ENCODE data around the gene COL2A1. TPM values are rescaled to one million over a fixed set of nuclear protein-coding genes. Genes with fewer than 3 reads are reported as not detected.

COL2A1 gene
- total RNA-seq, 1 experiment from 2014 or later, result 0.50 TPM

DNA sequence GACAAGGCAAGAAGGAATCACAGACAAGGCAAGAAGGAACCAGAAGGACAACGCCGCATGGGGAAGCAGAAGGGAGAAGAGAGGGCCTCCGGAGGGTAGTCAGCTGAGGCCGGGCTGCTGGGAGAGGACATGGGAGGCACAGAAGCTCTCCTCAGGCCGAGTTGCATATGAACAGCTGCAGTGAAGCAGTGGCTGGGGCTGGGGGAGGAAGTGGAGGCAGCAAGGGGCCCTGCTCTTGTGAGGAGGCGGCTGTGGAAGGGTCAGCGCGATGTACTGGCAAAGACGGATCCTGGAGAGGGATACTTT lies 62.8 kb downstream of the COL2A1 start:
- intact Hi-C loops (cut with micrococcal nuclease; ENCODE audit: unreplicated experiment), result no loop called here
- Mint-ChIP-seq H3K27ac (ENCODE audit: unreplicated experiment) (no peak overlapping the region), H3K9me3 (ENCODE audit: low read depth, unreplicated experiment) (no peaks in the 10 kb centered on the region), H3K27me3 (ENCODE audit: unreplicated experiment) (no peaks in the 10 kb centered on the region), H3K4me3 (ENCODE audit: low read depth, unreplicated experiment) (no peak overlapping the region), H3K36me3 (ENCODE audit: insufficient read depth, unreplicated experiment) (no peaks in the 10 kb centered on the region), H3K4me1 (ENCODE audit: low read depth, unreplicated experiment) (peaks cover 2% of the 10 kb centered on the region)
- BruUV-seq (replicated peaks), result no TSS peak
- DNase-seq, result no peak
- CTCF ChIA-PET, result no interaction called here
- TF ChIP-seq, protein P1, sequence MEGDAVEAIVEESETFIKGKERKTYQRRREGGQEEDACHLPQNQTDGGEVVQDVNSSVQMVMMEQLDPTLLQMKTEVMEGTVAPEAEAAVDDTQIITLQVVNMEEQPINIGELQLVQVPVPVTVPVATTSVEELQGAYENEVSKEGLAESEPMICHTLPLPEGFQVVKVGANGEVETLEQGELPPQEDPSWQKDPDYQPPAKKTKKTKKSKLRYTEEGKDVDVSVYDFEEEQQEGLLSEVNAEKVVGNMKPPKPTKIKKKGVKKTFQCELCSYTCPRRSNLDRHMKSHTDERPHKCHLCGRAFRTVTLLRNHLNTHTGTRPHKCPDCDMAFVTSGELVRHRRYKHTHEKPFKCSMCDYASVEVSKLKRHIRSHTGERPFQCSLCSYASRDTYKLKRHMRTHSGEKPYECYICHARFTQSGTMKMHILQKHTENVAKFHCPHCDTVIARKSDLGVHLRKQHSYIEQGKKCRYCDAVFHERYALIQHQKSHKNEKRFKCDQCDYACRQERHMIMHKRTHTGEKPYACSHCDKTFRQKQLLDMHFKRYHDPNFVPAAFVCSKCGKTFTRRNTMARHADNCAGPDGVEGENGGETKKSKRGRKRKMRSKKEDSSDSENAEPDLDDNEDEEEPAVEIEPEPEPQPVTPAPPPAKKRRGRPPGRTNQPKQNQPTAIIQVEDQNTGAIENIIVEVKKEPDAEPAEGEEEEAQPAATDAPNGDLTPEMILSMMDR (IDR thresholded peaks at IDR 0.05; ENCODE audit: unreplicated experiment), result no peak

DNA sequence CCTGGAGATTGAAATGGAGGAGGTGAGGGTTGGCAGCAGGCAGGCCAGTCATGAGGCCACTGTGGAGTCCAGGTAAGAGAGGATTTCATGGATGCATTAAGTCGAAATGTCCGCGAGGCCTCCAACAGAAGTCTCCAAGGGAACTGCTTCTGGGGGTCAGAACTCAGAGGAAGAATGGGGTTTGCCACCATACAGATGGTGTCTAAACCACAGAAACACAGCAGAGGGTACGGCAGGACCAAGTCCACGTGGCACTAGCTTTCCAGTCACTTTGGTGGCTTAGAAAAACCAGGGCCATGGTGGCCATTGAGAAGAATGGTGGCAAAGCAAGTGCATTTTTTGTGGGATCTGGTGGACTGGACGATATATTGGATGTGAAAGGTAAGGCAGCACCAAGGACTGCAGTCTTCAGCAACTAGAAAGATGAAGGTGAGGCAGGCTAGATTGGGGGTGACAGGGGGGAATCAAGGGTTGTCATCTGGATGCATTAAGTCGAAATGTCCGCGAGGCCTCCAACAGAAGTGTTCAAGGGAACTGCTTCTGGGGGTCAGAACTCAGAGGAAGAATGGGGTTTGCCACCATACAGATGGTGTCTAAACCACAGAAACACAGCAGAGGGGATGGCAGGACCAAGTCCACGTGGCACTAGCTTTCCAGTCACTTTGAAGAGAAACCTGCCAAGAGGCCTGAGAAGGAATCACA lies 63.4 kb downstream of the COL2A1 start:
- intact Hi-C loops (cut with micrococcal nuclease; ENCODE audit: unreplicated experiment), result no loop called here
- no peak for DNase-seq
- CTCF ChIA-PET, result no interaction called here
- no peaks in the 10 kb centered on the region for H3K36me3 Mint-ChIP-seq (ENCODE audit: insufficient read depth, unreplicated experiment)
- H3K27ac Mint-ChIP-seq (ENCODE audit: unreplicated experiment), result no peak overlapping the region
- H3K27me3 Mint-ChIP-seq (ENCODE audit: unreplicated experiment), result no peaks in the 10 kb centered on the region
- no peaks in the 10 kb centered on the region for H3K4me1 Mint-ChIP-seq (ENCODE audit: low read depth, unreplicated experiment)
- TF ChIP-seq, protein P1 (IDR thresholded peaks at IDR 0.05; ENCODE audit: unreplicated experiment), result no peak
- H3K9me3 Mint-ChIP-seq (ENCODE audit: low read depth, unreplicated experiment), result no peaks in the 10 kb centered on the region
- H3K4me3 Mint-ChIP-seq (ENCODE audit: low read depth, unreplicated experiment), result no peak overlapping the region
- BruUV-seq (replicated peaks), result no TSS peak

DNA sequence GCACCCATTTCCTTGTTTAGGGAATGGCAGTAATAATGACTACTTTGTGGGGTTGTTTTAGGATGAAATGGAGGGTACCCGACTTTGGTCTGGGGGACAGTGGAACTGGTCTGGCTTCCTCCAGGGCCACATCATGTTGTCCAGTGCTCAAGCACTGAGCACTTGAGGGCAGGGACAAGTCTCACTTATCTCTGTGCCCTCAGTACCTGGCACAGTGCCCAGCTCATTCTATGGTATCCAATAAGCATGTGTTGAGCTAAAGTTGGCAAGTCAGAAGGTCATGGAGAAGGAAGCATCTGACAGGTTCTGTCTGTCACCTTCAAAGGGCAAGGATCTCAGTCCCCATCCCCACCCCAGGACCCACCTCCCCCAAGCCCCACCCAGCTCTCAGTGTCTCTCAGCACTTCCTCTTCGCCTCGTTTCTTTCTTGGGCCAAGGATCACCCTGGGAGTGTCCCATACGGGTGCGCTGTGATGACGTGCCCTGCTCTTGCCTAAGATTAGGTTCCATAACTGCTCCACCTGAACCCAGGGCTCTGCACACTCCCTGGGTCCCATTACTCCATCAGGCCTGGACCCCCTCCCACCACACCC lies 65.2 kb downstream of the COL2A1 start:
- Mint-ChIP-seq H3K27ac (ENCODE audit: unreplicated experiment) (no peak overlapping the region), H3K9me3 (ENCODE audit: low read depth, unreplicated experiment) (no peaks in the 10 kb centered on the region), H3K4me3 (ENCODE audit: low read depth, unreplicated experiment) (no peak overlapping the region), H3K36me3 (ENCODE audit: insufficient read depth, unreplicated experiment) (no peaks in the 10 kb centered on the region), H3K4me1 (ENCODE audit: low read depth, unreplicated experiment) (no peaks in the 10 kb centered on the region), H3K27me3 (ENCODE audit: unreplicated experiment) (no peaks in the 10 kb centered on the region)
- CTCF ChIA-PET, result interaction anchor here (1.2 kb wide), 1 partner anchor 39 kb away, joined by 3 read pairs; no protein-coding TSS in a partner anchor
- TF ChIP-seq, protein P1 (IDR thresholded peaks at IDR 0.05; ENCODE audit: unreplicated experiment), result no peak
- no peak for DNase-seq
- no TSS peak for BruUV-seq (replicated peaks)
- intact Hi-C loops (cut with micrococcal nuclease; ENCODE audit: unreplicated experiment), result no loop called here

DNA sequence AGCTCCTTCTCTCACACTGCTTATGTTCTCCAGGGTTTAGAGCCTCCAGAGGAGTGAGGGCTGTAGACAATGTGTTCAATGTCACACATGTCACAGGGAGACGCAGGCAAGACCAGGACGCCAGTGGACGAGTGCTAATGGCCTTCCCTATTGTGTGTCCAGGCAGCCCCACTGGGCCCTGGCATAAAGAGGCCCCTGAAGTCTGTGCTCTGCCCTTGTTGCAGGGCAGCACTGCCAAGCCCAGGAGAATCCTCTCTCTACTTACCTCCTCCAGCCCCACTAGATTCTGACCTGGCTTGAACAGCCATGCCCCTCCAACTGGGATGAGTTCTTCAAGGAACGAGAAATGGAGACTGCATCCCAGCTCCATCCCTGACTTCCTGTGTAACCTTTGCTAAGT lies 65.7 kb downstream of the COL2A1 start:
- TF ChIP-seq, protein P1 (IDR thresholded peaks at IDR 0.05; ENCODE audit: unreplicated experiment), result no peak
- no TSS peak for BruUV-seq (replicated peaks)
- no peaks in the 10 kb centered on the region for H3K36me3 Mint-ChIP-seq (ENCODE audit: insufficient read depth, unreplicated experiment)
- H3K27me3 Mint-ChIP-seq (ENCODE audit: unreplicated experiment), result peaks cover 4% of the 10 kb centered on the region
- intact Hi-C loops (cut with micrococcal nuclease; ENCODE audit: unreplicated experiment), result no loop called here
- CTCF ChIA-PET, result interaction anchor here (1.2 kb wide), 1 partner anchor 38 kb away, joined by 3 read pairs; no protein-coding TSS in a partner anchor
- no peak for DNase-seq
- H3K27ac Mint-ChIP-seq (ENCODE audit: unreplicated experiment), result no peak overlapping the region
- no peaks in the 10 kb centered on the region for H3K4me1 Mint-ChIP-seq (ENCODE audit: low read depth, unreplicated experiment)
- H3K9me3 Mint-ChIP-seq (ENCODE audit: low read depth, unreplicated experiment), result no peaks in the 10 kb centered on the region
- H3K4me3 Mint-ChIP-seq (ENCODE audit: low read depth, unreplicated experiment), result no peak overlapping the region

Data from Calu3 (cell line).